Stimulated activated CD4-positive, alpha-beta T cell treated with anti-CD3 and anti-CD28 coated beads, TNF-alpha, amount 100 ng/mL, for 24 hours (primary cell): ENCODE results near the gene TBC1D20.
A peak's percentile ranks its signal among the peaks of the same experiment; 100 is the strongest.
"Not testable (repeated sequence)": the region's sequence is repeated elsewhere in the genome, so short reads cannot be mapped to it uniquely, and the experiment has no call there.

Experiments
- DNase-seq, 3 experiments: peaks; one replicate each; pipeline ENCODE4 v3.0.0-alpha.2; 2020; ENCODE audit warnings: low read depth in 3 of 3

The TBC1D20 gene

GRCh38 chr20:475463-476357 lies 13.4 kb upstream of the TBC1D20 start:
- no peak for DNase-seq

- DNase-seq: no peak
These were observed 12.2 kb upstream of the TBC1D20 start for GRCh38 chr20:474581-474980.

- DNase-seq: no peak
These were observed 10.6 kb upstream of the TBC1D20 start for GRCh38 chr20:472889-473292.

- no peak for DNase-seq
These were observed 10.0 kb upstream of the TBC1D20 start for GRCh38 chr20:472137-472846.

GRCh38 chr20:469746-470490 lies 7.6 kb upstream of the TBC1D20 start:
- DNase-seq: no peak

GRCh38 chr20:467755-468154 lies 5.4 kb upstream of the TBC1D20 start:
- DNase-seq: no peak

GRCh38 chr20:461254-462198 lies 807 bp downstream of the TBC1D20 start:
- DNase-seq: peak in 2 of 3 experiments; percentile 15 to 56

- no peak for DNase-seq
These were observed 1.6 kb downstream of the TBC1D20 start for GRCh38 chr20:460707-461106.

GRCh38 chr20:460180-460579 lies 2.2 kb downstream of the TBC1D20 start:
- no peak for DNase-seq

GRCh38 chr20:458776-459175 lies 3.6 kb downstream of the TBC1D20 start:
- DNase-seq: no peak

- DNase-seq: no peak
These were observed 7.4 kb downstream of the TBC1D20 start for GRCh38 chr20:454951-455350.

- not testable (repeated sequence) for DNase-seq
These were observed 10.3 kb downstream of the TBC1D20 start for GRCh38 chr20:452021-452420.

- DNase-seq: no peak
These were observed 16.6 kb downstream of the TBC1D20 start for GRCh38 chr20:445514-446336.

- DNase-seq: no peak
These were observed 17.4 kb downstream of the TBC1D20 start for GRCh38 chr20:444862-445426.

GRCh38 chr20:444117-444516 lies 18.2 kb downstream of the TBC1D20 start:
- DNase-seq: no peak

- no peak for DNase-seq
These were observed 19.0 kb downstream of the TBC1D20 start for GRCh38 chr20:443223-443775.

GRCh38 chr20:440636-441035 lies 21.7 kb downstream of the TBC1D20 start:
- DNase-seq: no peak

- DNase-seq: no peak
These were observed 22.2 kb downstream of the TBC1D20 start for GRCh38 chr20:440148-440547.
